Ascending aorta (tissue), 2 donors: ENCODE results near the gene DNAH8. TPM values are rescaled to one million over a fixed set of nuclear protein-coding genes. Genes with fewer than 3 reads are reported as not detected.

ENCODE experiments used
- DNase-seq, 2 donors: peaks; one replicate each; pipeline ENCODE4 v3.0.0-alpha.2; 2019; ENCODE audit warnings: low spot score in 2 of 2
- H3K27ac ChIP-seq, 2 donors: fragments of 200-600 bp; sonication (generic); one replicate each; pipeline ENCODE4 v1.5.1; 2016 to 2017; ENCODE audit warnings: mild to moderate bottlenecking in 1 of 2
- H3K27me3 ChIP-seq: fragments of 200-600 bp; sonication (generic); one replicate; pipeline ENCODE4 v1.5.1; 2017
- H3K36me3 ChIP-seq, 2 donors: fragments of 200-600 bp; sonication (generic); one replicate each; pipeline ENCODE4 v1.5.1; 2016
- H3K4me1 ChIP-seq, 2 donors: fragments of 200-600 bp; sonication (generic); one replicate each; pipeline ENCODE4 v1.5.1; 2016 to 2017; ENCODE audit warnings: mild to moderate bottlenecking in 1 of 2
- H3K4me3 ChIP-seq, 2 donors: fragments of 200-600 bp; sonication (generic); one replicate each; pipeline ENCODE4 v1.5.1; 2016 to 2017; ENCODE audit warnings: mild to moderate bottlenecking in 1 of 2
- H3K9me3 ChIP-seq, 2 donors: fragments of 200-600 bp; sonication (generic); one replicate each; pipeline ENCODE4 v1.5.1; 2016
- intact Hi-C: fragments of 100-400 bp; cut with DNase I; formaldehyde crosslinking; loops from one replicate; pipeline ENCODE4 v1.15.1; 2023
- total RNA-seq: library from RNA; depleted of rRNA; stranded (reverse); fragments of >200 nt; gene quantifications from one replicate; pipeline ENCODE4 v1.1.0, GENCODE V29; 2016
- TF ChIP-seq, protein P1 (sequence below), 3 experiments: fragments of 200-600 bp in 2 of 3; fragments of 450-650 bp in 1 of 3; sonication (generic) in 2 of 3; IDR thresholded peaks; one replicate each; pipeline ENCODE4 v1.5.1; 2016 to 2019; ENCODE audit warnings: antibody characterized with exemption in 3 of 3, mild to moderate bottlenecking in 1 of 3, moderate library complexity in 1 of 3

The DNAH8 gene
- total RNA-seq, 1 donor from 2014 or later, result not detected

DNA sequence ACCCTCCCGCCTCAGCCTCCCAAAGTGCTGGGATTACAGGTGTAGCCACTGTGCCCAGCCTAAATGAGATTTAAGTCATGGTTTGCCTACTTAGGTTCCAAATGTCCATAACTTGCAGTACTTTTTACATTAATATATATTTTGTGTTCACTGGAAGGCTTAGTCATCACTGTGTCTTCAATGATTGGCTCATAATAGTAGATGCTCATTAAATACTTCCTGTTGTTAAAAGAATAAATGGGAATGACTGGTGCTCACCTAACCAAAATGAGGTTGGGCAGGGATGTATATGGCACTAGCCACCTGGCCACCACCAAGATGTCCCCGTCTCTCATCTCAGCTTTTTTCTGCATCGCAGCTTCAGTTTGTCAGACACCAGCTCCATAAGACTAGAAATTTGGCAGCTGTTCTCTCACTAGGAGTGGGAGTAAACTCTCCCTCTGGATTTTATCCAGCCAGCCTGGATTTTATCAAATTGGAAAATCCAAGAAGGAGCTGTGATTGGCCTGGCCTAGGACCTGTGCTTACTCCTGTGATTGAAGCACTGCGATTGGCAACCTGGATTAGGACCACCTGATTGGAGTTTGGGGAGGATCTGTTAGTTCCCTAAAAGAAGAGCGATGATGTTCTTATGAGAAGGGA lies 11.0 kb upstream of the DNAH8 start:
- H3K27ac ChIP-seq, result no peak overlapping the region
- no peaks in the 10 kb centered on the region for H3K36me3 ChIP-seq
- H3K9me3 ChIP-seq, result peaks cover 0 to 6% of the 10 kb centered on the region in 2 donors
- no peaks in the 10 kb centered on the region for H3K4me1 ChIP-seq
- DNase-seq, result no peak
- TF ChIP-seq, protein P1, sequence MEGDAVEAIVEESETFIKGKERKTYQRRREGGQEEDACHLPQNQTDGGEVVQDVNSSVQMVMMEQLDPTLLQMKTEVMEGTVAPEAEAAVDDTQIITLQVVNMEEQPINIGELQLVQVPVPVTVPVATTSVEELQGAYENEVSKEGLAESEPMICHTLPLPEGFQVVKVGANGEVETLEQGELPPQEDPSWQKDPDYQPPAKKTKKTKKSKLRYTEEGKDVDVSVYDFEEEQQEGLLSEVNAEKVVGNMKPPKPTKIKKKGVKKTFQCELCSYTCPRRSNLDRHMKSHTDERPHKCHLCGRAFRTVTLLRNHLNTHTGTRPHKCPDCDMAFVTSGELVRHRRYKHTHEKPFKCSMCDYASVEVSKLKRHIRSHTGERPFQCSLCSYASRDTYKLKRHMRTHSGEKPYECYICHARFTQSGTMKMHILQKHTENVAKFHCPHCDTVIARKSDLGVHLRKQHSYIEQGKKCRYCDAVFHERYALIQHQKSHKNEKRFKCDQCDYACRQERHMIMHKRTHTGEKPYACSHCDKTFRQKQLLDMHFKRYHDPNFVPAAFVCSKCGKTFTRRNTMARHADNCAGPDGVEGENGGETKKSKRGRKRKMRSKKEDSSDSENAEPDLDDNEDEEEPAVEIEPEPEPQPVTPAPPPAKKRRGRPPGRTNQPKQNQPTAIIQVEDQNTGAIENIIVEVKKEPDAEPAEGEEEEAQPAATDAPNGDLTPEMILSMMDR (IDR thresholded peaks at IDR 0.05), result no peak
- H3K27me3 ChIP-seq, result no peaks in the 10 kb centered on the region
- no peak overlapping the region for H3K4me3 ChIP-seq
- intact Hi-C loops, result loop anchor here (1.0 to 10.0 kb wide), 2 partner anchors 65 to 411 kb away; partner anchors contain the start of genes BTBD9 and SAYSD1

DNA sequence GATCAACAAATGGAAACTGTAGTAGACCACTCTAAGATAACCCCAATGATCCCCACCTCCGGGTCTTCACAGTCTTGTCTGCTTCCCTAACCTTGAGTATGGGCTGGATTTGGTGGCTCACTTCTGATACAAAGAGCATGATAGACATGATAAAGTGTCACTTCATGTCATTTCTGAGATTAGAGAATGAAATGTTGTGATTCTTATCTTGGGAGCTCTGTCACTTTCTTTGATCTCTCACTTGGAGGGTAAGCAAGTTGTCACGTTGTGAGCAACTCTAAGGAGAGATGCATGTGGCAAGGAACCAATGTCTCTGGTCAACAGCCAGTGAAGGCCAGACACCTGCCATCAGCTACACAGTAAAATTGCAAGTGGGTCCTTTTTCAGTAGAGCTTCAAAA lies 9.2 kb upstream of the DNAH8 start:
- Histone ChIP-seq H3K4me1 (no peaks in the 10 kb centered on the region), H3K36me3 (no peaks in the 10 kb centered on the region), H3K27ac (no peak overlapping the region), H3K4me3 (no peak overlapping the region), H3K9me3 (no peaks in the 10 kb centered on the region), H3K27me3 (no peaks in the 10 kb centered on the region)
- TF ChIP-seq, protein P1 (IDR thresholded peaks at IDR 0.05), result no peak
- no peak for DNase-seq
- intact Hi-C loops, result loop anchor here (10.0 kb wide), 1 partner anchor 409 kb away; the partner anchor contains the start of gene SAYSD1

DNA sequence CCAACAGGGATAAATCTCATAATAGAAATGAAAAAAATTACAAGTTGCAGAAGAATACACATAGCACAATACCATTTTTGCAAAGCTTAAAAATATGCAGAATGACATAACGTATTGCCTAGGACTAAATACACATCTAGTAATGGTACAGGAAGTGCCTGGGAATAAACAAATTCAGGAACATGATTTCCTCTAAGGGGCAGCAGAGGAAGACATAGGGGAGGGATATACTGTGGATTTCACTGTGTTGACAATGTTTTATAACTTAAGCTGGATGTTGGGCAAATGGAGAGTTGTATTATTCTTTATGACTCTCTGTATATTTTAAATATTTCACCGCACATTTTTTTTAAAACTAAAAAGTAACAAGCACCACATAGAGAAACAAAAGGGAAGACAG lies 6.6 kb upstream of the DNAH8 start:
- H3K9me3 ChIP-seq, result no peaks in the 10 kb centered on the region
- H3K4me3 ChIP-seq, result no peak overlapping the region
- H3K27me3 ChIP-seq, result no peaks in the 10 kb centered on the region
- no peaks in the 10 kb centered on the region for H3K36me3 ChIP-seq
- H3K27ac ChIP-seq, result no peak overlapping the region
- H3K4me1 ChIP-seq, result no peaks in the 10 kb centered on the region
- no peak for DNase-seq
- intact Hi-C loops, result loop anchor here (10.0 kb wide), 1 partner anchor 406 kb away; the partner anchor contains the start of gene SAYSD1
- TF ChIP-seq, protein P1 (IDR thresholded peaks at IDR 0.05), result no peak

DNA sequence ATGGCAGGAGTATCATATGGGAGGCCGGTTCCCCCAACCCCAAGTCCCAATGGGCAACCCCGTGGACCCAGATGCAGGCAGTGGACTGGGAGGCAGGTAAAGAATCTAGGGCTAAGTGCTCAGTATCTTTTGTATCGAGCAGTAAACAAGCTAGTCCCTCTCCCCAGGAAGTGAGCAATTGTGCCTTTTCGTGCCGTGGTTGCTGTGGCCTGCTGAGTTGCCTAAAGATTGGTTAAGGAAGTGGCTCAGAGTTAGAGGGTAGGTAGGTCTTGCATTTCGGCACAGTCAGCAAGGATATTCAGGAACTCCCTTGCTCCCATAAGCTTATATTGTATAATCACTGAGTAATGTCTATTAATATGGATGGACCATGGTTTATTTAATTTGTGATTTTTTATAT lies 1.3 kb upstream of the DNAH8 start:
- intact Hi-C loops, result no loop called here
- TF ChIP-seq, protein P1 (IDR thresholded peaks at IDR 0.05), result no peak
- Histone ChIP-seq H3K27ac (no peak overlapping the region), H3K36me3 (no peaks in the 10 kb centered on the region), H3K9me3 (no peaks in the 10 kb centered on the region), H3K27me3 (no peaks in the 10 kb centered on the region), H3K4me1 (peaks cover 0 to 5% of the 10 kb centered on the region in 2 donors), H3K4me3 (no peak overlapping the region)
- no peak for DNase-seq

DNA sequence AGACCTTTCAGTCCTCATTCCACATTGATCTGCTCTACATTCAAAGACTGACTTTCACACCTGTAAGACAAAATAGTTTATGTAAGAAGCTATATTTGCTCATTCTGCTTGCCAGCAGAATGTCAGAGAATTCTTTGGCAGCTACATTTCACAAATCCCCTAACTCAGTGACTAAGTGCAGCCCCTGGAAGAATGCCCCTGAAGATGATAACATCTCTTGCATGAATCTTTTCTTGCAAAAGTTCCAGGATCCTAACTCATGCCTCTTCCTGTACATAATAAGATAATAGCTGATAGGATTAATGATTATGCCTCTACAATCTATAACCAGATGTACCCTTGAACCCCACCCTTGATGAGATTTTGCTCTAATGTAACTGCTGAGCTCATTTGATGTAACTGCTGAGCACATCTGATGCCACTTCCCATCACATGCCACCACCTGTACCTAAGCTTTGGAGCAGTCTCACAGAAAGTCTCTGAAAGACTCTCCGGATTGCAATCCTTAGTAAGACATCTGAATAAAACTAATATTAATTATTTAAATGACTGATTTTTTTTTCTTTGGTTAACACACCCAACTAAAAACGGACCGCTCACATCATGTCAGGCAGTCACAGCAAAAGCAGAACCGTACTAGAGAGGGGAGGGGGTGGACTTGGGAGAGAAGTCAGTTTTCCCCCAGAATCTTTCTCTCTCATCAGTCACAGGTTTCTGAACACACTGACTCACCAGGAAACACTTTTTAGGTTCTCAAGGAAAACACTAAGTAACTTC lies 684 bp upstream of the DNAH8 start:
- no peaks in the 10 kb centered on the region for H3K36me3 ChIP-seq
- TF ChIP-seq, protein P1 (IDR thresholded peaks at IDR 0.05), result no peak
- no peaks in the 10 kb centered on the region for H3K27me3 ChIP-seq
- no peak for DNase-seq
- H3K27ac ChIP-seq, result no peak overlapping the region
- H3K4me3 ChIP-seq, result peak overlapping the region; percentile 47 to 53
- peaks cover 0 to 5% of the 10 kb centered on the region in 2 donors for H3K4me1 ChIP-seq
- H3K9me3 ChIP-seq, result no peaks in the 10 kb centered on the region
- intact Hi-C loops, result no loop called here
